MM.1S (cell line): ENCODE data around the gene EIF4G2.

Experiments
- EZH2 ChIP-seq: fragments of 300-600 bp; sonication (generic); optimal IDR thresholded peaks from 2 replicates; pipeline ENCODE3; 2017; ENCODE audit warnings: low read depth, mild to moderate bottlenecking, antibody characterized with exemption, low read length, mixed read lengths
- EZH2phosphoT487 ChIP-seq: fragments of 300-600 bp; sonication (generic); IDR thresholded peaks from 2 replicates; pipeline ENCODE4 v1.6.1; 2018; ENCODE audit warnings: antibody characterized with exemption, low read length
- TF ChIP-seq, protein P1 (sequence below): fragments of 300-600 bp; sonication (generic); IDR thresholded peaks from 2 replicates; pipeline ENCODE4 v1.5.1; 2016; ENCODE audit warnings: antibody characterized with exemption, low read length, mixed read lengths

DNA sequence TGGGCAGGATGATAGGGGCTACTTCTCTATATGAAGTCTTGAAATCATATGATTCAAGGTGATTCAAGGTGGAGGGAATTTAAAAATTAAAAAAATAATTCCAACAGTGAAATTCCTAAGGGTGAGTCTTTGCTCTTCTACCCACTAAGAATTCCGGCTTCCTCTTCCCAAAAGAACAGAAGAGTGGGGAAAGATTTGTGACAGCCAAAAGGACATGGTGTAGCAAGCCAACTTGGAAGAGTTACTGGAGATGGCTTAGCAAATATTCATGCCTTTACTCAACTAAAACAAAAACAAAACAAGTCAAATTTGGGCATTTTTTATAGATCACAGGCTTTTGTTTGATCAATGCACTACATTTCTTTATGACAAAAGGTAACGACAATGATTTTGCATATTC is 36.9 kb upstream of the EIF4G2 start:
- TF ChIP-seq, protein P1, sequence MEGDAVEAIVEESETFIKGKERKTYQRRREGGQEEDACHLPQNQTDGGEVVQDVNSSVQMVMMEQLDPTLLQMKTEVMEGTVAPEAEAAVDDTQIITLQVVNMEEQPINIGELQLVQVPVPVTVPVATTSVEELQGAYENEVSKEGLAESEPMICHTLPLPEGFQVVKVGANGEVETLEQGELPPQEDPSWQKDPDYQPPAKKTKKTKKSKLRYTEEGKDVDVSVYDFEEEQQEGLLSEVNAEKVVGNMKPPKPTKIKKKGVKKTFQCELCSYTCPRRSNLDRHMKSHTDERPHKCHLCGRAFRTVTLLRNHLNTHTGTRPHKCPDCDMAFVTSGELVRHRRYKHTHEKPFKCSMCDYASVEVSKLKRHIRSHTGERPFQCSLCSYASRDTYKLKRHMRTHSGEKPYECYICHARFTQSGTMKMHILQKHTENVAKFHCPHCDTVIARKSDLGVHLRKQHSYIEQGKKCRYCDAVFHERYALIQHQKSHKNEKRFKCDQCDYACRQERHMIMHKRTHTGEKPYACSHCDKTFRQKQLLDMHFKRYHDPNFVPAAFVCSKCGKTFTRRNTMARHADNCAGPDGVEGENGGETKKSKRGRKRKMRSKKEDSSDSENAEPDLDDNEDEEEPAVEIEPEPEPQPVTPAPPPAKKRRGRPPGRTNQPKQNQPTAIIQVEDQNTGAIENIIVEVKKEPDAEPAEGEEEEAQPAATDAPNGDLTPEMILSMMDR, result no peak
- no peak for TF ChIP-seq EZH2phosphoT487
- no peak for TF ChIP-seq EZH2
